PC-3 (cell line): ENCODE data around the gene VAPA. TPM values are rescaled to one million over a fixed set of nuclear protein-coding genes. Genes with fewer than 3 reads are reported as not detected.

Experiments used
- ATAC-seq: fragments of 200-7000 bp; cut with Tn5 transposase; 2 replicates; pipeline ENCODE4 v1.9.1; 2020; ENCODE audit warnings: mild to moderate bottlenecking, moderate library complexity
- BruUV-seq: library from RNA; stranded (reverse); fragments of 400-500 nt; replicated peaks from 2 replicates; lab custom pipeline; 2021; lab: Mats Ljungman, UMichigan
- CTCF ChIA-PET: fragments of 300-600 bp; sonication (Branson Sonifier 250); formaldehyde crosslinking; loops from one replicate; lab custom pipeline; 2022; ENCODE audit warnings: antibody characterized with exemption; lab: Charles Lee
- POLR2A ChIA-PET: fragments of 300-600 bp; sonication (Branson Sonifier 250); formaldehyde crosslinking; loops from one replicate; lab custom pipeline; 2022; ENCODE audit warnings: antibody characterized with exemption; ENCODE audit not compliant: unreplicated experiment; lab: Charles Lee
- DNase-seq: peaks from one replicate; pipeline ENCODE4 v3.0.0-alpha.2; 2015
- H2AFZ ChIP-seq: fragments of 300-600 bp; sonication (generic); 2 replicates; pipeline ENCODE4 v1.6.0; 2016; ENCODE audit warnings: antibody characterized with exemption, low read length
- H3F3A ChIP-seq: fragments of 300-600 bp; sonication (generic); one replicate; pipeline ENCODE4 v1.6.0; 2017; ENCODE audit warnings: antibody characterized with exemption, low read length, control low read depth, mild to moderate bottlenecking; ENCODE audit not compliant: unreplicated experiment
- H3K27ac ChIP-seq: fragments of 300-600 bp; sonication (generic); 2 replicates; pipeline ENCODE4 v1.5.1; 2016; ENCODE audit warnings: mild to moderate bottlenecking, low read length
- H3K27me3 ChIP-seq: fragments of 300-600 bp; sonication (generic); 2 replicates; pipeline ENCODE4 v1.6.1; 2016; ENCODE audit warnings: low read length, mixed read lengths
- H3K36me3 ChIP-seq: fragments of 300-600 bp; sonication (generic); 2 replicates; pipeline ENCODE4 v1.6.1; 2016; ENCODE audit warnings: low read depth, mixed run types, low read length, mixed read lengths
- H3K4me1 ChIP-seq: fragments of 300-600 bp; sonication (generic); 2 replicates; pipeline ENCODE4 v1.5.1; 2016; ENCODE audit warnings: low read length; ENCODE audit not compliant: insufficient read depth
- H3K4me2 ChIP-seq: fragments of 300-600 bp; sonication (generic); 2 replicates; pipeline ENCODE4 v1.6.0; 2016; ENCODE audit warnings: low read length
- H3K4me3 ChIP-seq: fragments of 300-600 bp; sonication (generic); 2 replicates; pipeline ENCODE4 v1.5.1; 2016; ENCODE audit warnings: mild to moderate bottlenecking, low read length, mixed read lengths
- H3K79me2 ChIP-seq: fragments of 300-600 bp; sonication (generic); 2 replicates; pipeline ENCODE4 v1.6.1; 2017; ENCODE audit warnings: low read length, mixed read lengths
- H3K9ac ChIP-seq: fragments of 300-600 bp; sonication (generic); 2 replicates; pipeline ENCODE4 v1.6.0; 2016; ENCODE audit warnings: mild to moderate bottlenecking, low read length
- H3K9me2 ChIP-seq: fragments of 300-600 bp; sonication (generic); replicated peaks from 2 replicates; pipeline ENCODE4 v1.6.1; 2016; ENCODE audit warnings: mixed run types, low read length, mixed read lengths
- H3K9me3 ChIP-seq: fragments of 300-600 bp; sonication (generic); 2 replicates; pipeline ENCODE4 v1.6.1; 2016; ENCODE audit warnings: low read length, mixed read lengths
- H4K20me1 ChIP-seq: fragments of 300-600 bp; sonication (generic); 2 replicates; pipeline ENCODE4 v1.6.1; 2016; ENCODE audit warnings: low read length, mixed read lengths
- EZH2 ChIP-seq: fragments of 300-600 bp; sonication (generic); IDR thresholded peaks from one replicate; pipeline ENCODE4 v1.6.1; 2017; ENCODE audit warnings: antibody characterized with exemption, mild to moderate bottlenecking, low read length; ENCODE audit not compliant: unreplicated experiment
- EZH2phosphoT487 ChIP-seq: fragments of 300-600 bp; sonication (generic); IDR thresholded peaks from 2 replicates; pipeline ENCODE4 v1.6.1; 2018; ENCODE audit warnings: mild to moderate bottlenecking, antibody characterized with exemption, low read length, borderline replicate concordance
- intact Hi-C: fragments of 100-400 bp; cut with micrococcal nuclease; formaldehyde crosslinking; loops from 2 replicates; pipeline ENCODE4 v1.9.0; 2023
- total RNA-seq: library from RNA; depleted of rRNA; stranded (reverse); fragments of >200 nt; gene quantifications from 2 replicates; pipeline ENCODE4 v1.2.3, GENCODE V29; 2014
- TF ChIP-seq, protein P1 (sequence below): fragments of 300-600 bp; sonication (generic); conservative IDR thresholded peaks from 2 replicates; pipeline ENCODE4 v1.5.1; 2017; ENCODE audit warnings: antibody characterized with exemption, low read depth, mild to moderate bottlenecking, low read length

Gene VAPA
- total RNA-seq, 1 experiment from 2014 or later: 281 TPM

GRCh38 chr18:9994026-9994570, 80.3 kb downstream of the VAPA start:
- Histone ChIP-seq H3K4me3 (no peak overlapping the region), H3K9ac (no peak overlapping the region), H4K20me1 (no peaks in the 10 kb centered on the region), H3K9me3 (peaks cover 5% of the 10 kb centered on the region; the same call in 1 of the 2 replicates), H3K79me2 (no peaks in the 10 kb centered on the region), H3K4me2 (no peak overlapping the region), H3K9me2 (no peaks in the 10 kb centered on the region), H3F3A (no peaks in the 10 kb centered on the region), H3K4me1 (no peaks in the 10 kb centered on the region), H3K36me3 (no peaks in the 10 kb centered on the region), H3K27ac (no peak overlapping the region), H2AFZ (no peak overlapping the region), H3K27me3 (peaks cover 53% of the 10 kb centered on the region)
- TF ChIP-seq, protein P1, sequence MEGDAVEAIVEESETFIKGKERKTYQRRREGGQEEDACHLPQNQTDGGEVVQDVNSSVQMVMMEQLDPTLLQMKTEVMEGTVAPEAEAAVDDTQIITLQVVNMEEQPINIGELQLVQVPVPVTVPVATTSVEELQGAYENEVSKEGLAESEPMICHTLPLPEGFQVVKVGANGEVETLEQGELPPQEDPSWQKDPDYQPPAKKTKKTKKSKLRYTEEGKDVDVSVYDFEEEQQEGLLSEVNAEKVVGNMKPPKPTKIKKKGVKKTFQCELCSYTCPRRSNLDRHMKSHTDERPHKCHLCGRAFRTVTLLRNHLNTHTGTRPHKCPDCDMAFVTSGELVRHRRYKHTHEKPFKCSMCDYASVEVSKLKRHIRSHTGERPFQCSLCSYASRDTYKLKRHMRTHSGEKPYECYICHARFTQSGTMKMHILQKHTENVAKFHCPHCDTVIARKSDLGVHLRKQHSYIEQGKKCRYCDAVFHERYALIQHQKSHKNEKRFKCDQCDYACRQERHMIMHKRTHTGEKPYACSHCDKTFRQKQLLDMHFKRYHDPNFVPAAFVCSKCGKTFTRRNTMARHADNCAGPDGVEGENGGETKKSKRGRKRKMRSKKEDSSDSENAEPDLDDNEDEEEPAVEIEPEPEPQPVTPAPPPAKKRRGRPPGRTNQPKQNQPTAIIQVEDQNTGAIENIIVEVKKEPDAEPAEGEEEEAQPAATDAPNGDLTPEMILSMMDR: no peak
- TF ChIP-seq EZH2phosphoT487 (no peak), EZH2 (no peak)
- no TSS peak for BruUV-seq
- ATAC-seq (no peak), DNase-seq (no peak)
- CTCF ChIA-PET: no interaction called here
- POLR2A ChIA-PET: no interaction called here
- intact Hi-C loops: no loop called here

- Histone ChIP-seq H4K20me1 (no peaks in the 10 kb centered on the region), H3K9me3 (peaks cover 5% of the 10 kb centered on the region), H3K27ac (no peak overlapping the region), H3K4me1 (no peaks in the 10 kb centered on the region), H3K9ac (no peak overlapping the region), H3K36me3 (no peaks in the 10 kb centered on the region), H2AFZ (no peak overlapping the region), H3K4me3 (no peak overlapping the region), H3K4me2 (no peak overlapping the region), H3K27me3 (peaks cover 47% of the 10 kb centered on the region), H3K79me2 (no peaks in the 10 kb centered on the region), H3K9me2 (no peaks in the 10 kb centered on the region), H3F3A (no peaks in the 10 kb centered on the region)
- TF ChIP-seq EZH2phosphoT487 (no peak), EZH2 (no peak)
- TF ChIP-seq, protein P1: no peak
- POLR2A ChIA-PET: no interaction called here
- no peak for ATAC-seq
- no peak for DNase-seq
- CTCF ChIA-PET: no interaction called here
- intact Hi-C loops: no loop called here
- BruUV-seq: no TSS peak
Measured at GRCh38 chr18:9994701-9995235, 81.0 kb downstream of the VAPA start.

GRCh38 chr18:9995631-9996030, 81.8 kb downstream of the VAPA start:
- H3F3A ChIP-seq: no peaks in the 10 kb centered on the region
- ATAC-seq (no peak), DNase-seq (no peak)
- H3K36me3 ChIP-seq: no peaks in the 10 kb centered on the region
- no peaks in the 10 kb centered on the region for H3K4me1 ChIP-seq
- TF ChIP-seq EZH2phosphoT487 (no peak), EZH2 (no peak)
- TF ChIP-seq, protein P1: no peak
- H3K27ac ChIP-seq: no peak overlapping the region
- no peak overlapping the region for H2AFZ ChIP-seq
- H3K9me3 ChIP-seq: peaks cover 5% of the 10 kb centered on the region
- no peak overlapping the region for H3K4me3 ChIP-seq
- H3K9ac ChIP-seq: no peak overlapping the region
- no peak overlapping the region for H3K4me2 ChIP-seq
- POLR2A ChIA-PET: no interaction called here
- peaks cover 38% of the 10 kb centered on the region for H3K27me3 ChIP-seq
- H3K9me2 ChIP-seq: no peaks in the 10 kb centered on the region
- CTCF ChIA-PET: no interaction called here
- intact Hi-C loops: no loop called here
- no peaks in the 10 kb centered on the region for H3K79me2 ChIP-seq
- H4K20me1 ChIP-seq: no peaks in the 10 kb centered on the region
- BruUV-seq: no TSS peak
